ENCODE measurements around the gene IGSF23. TPM values are rescaled to one million over a fixed set of nuclear protein-coding genes. Genes with fewer than 3 reads are reported as not detected.

Gene IGSF23
- total and polyA plus RNA-seq, 2 of the 13 experiments (the other 11 are each of a cell fraction or from before 2014, with no cell fraction given), result 2.3 to 8.8 TPM

DNA sequence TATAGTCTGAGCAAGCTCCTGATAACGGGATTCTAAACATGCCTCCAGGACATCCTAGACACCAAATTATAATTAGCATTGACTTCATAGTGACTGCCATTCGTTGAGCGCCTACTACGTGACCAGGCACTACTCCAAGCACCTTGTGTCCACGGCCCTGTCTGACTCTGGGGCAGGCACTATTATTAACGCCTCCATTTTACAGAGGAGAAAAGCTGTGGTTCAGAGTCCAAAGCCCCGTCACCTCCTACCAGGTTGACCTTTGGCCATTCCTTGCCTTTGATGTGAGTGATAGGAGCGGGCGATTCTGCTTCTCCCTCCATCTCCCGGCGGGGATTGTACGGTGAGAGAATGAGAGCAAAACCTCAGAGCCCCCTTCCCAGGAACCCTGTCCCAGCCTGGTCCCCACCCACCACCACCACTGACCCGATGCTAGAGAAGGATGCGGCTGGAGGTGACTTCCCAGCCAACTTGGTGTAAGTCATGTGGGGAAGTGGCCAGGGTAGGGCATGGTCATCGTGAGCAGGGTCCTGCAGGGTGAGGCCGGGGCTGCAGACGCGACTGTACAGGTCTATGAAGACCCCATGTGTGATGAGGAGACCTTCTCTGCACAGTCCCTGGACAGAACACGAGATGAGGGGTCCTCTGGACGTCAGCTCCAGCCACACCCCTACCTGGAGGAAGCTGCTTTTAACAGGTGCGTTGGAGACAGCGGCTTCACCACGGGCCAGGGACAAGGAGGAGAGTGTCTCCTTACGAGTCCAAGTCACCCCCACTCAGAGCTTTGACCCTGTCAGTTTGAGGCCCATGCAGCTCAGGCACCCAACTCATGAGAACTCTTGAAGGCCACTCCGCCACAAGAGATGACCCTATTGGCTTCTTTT lies at the start of gene IGSF23 (continued):
- peak; percentile 97 for TF ChIP-seq HNF4G (IDR thresholded peaks at IDR 0.05; ENCODE audit: borderline replicate concordance, low read depth, low read length)
- peak; percentile 97 for TF ChIP-seq HNF4G (CRISPR knock-in tag; IDR thresholded peaks at IDR 0.05; ENCODE audit: borderline replicate concordance, low read depth)
- no peak for TF ChIP-seq ZNF589 (CRISPR knock-in tag; conservative IDR thresholded peaks at IDR 0.05)
- no peak for TF ChIP-seq GFI1 (CRISPR knock-in tag; IDR thresholded peaks at IDR 0.05; ENCODE audit: borderline replicate concordance)
- TF ChIP-seq, protein P1, sequence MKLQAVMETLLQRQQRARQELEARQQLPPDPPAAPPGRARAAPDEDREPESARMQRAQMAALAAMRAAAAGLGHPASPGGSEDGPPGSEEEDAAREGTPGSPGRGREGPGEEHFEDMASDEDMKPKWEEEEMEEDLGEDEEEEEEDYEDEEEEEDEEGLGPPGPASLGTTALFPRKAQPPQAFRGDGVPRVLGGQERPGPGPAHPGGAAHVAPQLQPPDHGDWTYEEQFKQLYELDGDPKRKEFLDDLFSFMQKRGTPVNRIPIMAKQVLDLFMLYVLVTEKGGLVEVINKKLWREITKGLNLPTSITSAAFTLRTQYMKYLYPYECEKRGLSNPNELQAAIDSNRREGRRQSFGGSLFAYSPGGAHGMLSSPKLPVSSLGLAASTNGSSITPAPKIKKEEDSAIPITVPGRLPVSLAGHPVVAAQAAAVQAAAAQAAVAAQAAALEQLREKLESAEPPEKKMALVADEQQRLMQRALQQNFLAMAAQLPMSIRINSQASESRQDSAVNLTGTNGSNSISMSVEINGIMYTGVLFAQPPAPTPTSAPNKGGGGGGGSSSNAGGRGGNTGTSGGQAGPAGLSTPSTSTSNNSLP (IDR thresholded peaks at IDR 0.05; ENCODE audit: low read depth, low read length), result peak; percentile 84
- TF ChIP-seq, protein P2, sequence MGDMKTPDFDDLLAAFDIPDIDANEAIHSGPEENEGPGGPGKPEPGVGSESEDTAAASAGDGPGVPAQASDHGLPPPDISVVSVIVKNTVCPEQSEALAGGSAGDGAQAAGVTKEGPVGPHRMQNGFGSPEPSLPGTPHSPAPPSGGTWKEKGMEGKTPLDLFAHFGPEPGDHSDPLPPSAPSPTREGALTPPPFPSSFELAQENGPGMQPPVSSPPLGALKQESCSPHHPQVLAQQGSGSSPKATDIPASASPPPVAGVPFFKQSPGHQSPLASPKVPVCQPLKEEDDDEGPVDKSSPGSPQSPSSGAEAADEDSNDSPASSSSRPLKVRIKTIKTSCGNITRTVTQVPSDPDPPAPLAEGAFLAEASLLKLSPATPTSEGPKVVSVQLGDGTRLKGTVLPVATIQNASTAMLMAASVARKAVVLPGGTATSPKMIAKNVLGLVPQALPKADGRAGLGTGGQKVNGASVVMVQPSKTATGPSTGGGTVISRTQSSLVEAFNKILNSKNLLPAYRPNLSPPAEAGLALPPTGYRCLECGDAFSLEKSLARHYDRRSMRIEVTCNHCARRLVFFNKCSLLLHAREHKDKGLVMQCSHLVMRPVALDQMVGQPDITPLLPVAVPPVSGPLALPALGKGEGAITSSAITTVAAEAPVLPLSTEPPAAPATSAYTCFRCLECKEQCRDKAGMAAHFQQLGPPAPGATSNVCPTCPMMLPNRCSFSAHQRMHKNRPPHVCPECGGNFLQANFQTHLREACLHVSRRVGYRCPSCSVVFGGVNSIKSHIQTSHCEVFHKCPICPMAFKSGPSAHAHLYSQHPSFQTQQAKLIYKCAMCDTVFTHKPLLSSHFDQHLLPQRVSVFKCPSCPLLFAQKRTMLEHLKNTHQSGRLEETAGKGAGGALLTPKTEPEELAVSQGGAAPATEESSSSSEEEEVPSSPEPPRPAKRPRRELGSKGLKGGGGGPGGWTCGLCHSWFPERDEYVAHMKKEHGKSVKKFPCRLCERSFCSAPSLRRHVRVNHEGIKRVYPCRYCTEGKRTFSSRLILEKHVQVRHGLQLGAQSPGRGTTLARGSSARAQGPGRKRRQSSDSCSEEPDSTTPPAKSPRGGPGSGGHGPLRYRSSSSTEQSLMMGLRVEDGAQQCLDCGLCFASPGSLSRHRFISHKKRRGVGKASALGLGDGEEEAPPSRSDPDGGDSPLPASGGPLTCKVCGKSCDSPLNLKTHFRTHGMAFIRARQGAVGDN (CRISPR knock-in tag; IDR thresholded peaks at IDR 0.05), result peak; percentile 94
- TF ChIP-seq, protein P3, sequence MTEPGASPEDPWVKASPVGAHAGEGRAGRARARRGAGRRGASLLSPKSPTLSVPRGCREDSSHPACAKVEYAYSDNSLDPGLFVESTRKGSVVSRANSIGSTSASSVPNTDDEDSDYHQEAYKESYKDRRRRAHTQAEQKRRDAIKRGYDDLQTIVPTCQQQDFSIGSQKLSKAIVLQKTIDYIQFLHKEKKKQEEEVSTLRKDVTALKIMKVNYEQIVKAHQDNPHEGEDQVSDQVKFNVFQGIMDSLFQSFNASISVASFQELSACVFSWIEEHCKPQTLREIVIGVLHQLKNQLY (CRISPR knock-in tag; IDR thresholded peaks at IDR 0.05), result no peak
- TF ChIP-seq POGZ (CRISPR knock-in tag; IDR thresholded peaks at IDR 0.05), result no peak; the same call in 1 of the 2 replicates
- no peak for TF ChIP-seq RORA (CRISPR knock-in tag; IDR thresholded peaks at IDR 0.05)
- TF ChIP-seq, protein P4, sequence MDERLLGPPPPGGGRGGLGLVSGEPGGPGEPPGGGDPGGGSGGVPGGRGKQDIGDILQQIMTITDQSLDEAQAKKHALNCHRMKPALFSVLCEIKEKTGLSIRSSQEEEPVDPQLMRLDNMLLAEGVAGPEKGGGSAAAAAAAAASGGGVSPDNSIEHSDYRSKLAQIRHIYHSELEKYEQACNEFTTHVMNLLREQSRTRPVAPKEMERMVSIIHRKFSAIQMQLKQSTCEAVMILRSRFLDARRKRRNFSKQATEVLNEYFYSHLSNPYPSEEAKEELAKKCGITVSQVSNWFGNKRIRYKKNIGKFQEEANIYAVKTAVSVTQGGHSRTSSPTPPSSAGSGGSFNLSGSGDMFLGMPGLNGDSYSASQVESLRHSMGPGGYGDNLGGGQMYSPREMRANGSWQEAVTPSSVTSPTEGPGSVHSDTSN (CRISPR knock-in tag; IDR thresholded peaks at IDR 0.05), result no peak
- TF ChIP-seq, protein P5, sequence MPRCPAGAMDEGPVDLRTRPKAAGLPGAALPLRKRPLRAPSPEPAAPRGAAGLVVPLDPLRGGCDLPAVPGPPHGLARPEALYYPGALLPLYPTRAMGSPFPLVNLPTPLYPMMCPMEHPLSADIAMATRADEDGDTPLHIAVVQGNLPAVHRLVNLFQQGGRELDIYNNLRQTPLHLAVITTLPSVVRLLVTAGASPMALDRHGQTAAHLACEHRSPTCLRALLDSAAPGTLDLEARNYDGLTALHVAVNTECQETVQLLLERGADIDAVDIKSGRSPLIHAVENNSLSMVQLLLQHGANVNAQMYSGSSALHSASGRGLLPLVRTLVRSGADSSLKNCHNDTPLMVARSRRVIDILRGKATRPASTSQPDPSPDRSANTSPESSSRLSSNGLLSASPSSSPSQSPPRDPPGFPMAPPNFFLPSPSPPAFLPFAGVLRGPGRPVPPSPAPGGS (CRISPR knock-in tag; IDR thresholded peaks at IDR 0.05), result no peak
- TF ChIP-seq, protein P6, sequence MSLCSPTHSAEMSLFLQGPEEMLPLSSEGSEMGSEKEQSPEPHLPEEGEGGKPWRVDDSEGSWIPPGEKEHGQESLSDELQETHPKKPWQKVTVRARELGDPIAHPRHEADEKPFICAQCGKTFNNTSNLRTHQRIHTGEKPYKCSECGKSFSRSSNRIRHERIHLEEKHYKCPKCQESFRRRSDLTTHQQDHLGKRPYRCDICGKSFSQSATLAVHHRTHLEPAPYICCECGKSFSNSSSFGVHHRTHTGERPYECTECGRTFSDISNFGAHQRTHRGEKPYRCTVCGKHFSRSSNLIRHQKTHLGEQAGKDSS (CRISPR knock-in tag; IDR thresholded peaks at IDR 0.05; ENCODE audit: borderline replicate concordance, low read depth), result peak; percentile 53; the same call in 1 of the 2 replicates
- no peak for TF ChIP-seq MATR3 (CRISPR knock-in tag; IDR thresholded peaks at IDR 0.05)
- peak; percentile 25; the same call in 1 of the 2 replicates for TF ChIP-seq ZNF446 (CRISPR knock-in tag; IDR thresholded peaks at IDR 0.05)
- TF ChIP-seq ZNF431 (CRISPR knock-in tag; IDR thresholded peaks at IDR 0.05; ENCODE audit: borderline replicate concordance, low read depth), result no peak
- TF ChIP-seq TMF1 (CRISPR knock-in tag; IDR thresholded peaks at IDR 0.05; ENCODE audit: low read depth), result no peak
